ENCODE data around the gene ARHGEF17. TPM values are rescaled to one million over a fixed set of nuclear protein-coding genes. Genes with fewer than 3 reads are reported as not detected.

Gene ARHGEF17
- total and polyA plus RNA-seq, 2 of the 8 experiments (the other 6 are each of a cell fraction or from before 2014, with no cell fraction given): 11.3 to 14.6 TPM

GRCh38 chr11:73390601-73391565 is 82.8 kb downstream of the ARHGEF17 start (continued):
- TF ChIP-seq ATF2 (IDR thresholded peaks at IDR 0.05; ENCODE audit: low read length) (no peak), ZNF274 (IDR thresholded peaks at IDR 0.05; ENCODE audit: borderline replicate concordance, extremely low read depth, low read length) (no peak), SP4 (IDR thresholded peaks at IDR 0.05; ENCODE audit: low read length) (no peak), RXRA (IDR thresholded peaks at IDR 0.05; ENCODE audit: insufficient read depth, low read depth, low read length) (no peak), SIX5 (IDR thresholded peaks at IDR 0.05; ENCODE audit: low read depth, low read length) (no peak), CBX5 (IDR thresholded peaks at IDR 0.05; ENCODE audit: low read depth, low read length) (no peak), SIRT6 (IDR thresholded peaks at IDR 0.05; ENCODE audit: low read length) (no peak), HDAC6 (IDR thresholded peaks at IDR 0.05; ENCODE audit: low read depth, low read length) (no peak), RFX5 (IDR thresholded peaks at IDR 0.05; ENCODE audit: borderline replicate concordance, low read depth, low read length) (no peak), SP2 (IDR thresholded peaks at IDR 0.05; ENCODE audit: low read length) (no peak)

All from H1 (cell line).